ENCODE data around the gene ZNF544.
A peak's percentile ranks its signal among the peaks of the same experiment; 100 is the strongest.

The ZNF544 gene

GRCh38 chr19:58228585-58229254 lies at the start of gene ZNF544:
Gene ZNF544 (plus strand): TSS chr19:58228914. CDS start chr19:58244024, 15,110 bp downstream.
- in situ Hi-C loops (cut with MboI; ENCODE audit: low pct_unique_long_range_greater_than_20kb, low sequenced_read_pairs, unreplicated experiment): no loop called here
- DNase-seq (ENCODE audit: low spot score): peak; percentile 90
- TF ChIP-seq, protein P1, sequence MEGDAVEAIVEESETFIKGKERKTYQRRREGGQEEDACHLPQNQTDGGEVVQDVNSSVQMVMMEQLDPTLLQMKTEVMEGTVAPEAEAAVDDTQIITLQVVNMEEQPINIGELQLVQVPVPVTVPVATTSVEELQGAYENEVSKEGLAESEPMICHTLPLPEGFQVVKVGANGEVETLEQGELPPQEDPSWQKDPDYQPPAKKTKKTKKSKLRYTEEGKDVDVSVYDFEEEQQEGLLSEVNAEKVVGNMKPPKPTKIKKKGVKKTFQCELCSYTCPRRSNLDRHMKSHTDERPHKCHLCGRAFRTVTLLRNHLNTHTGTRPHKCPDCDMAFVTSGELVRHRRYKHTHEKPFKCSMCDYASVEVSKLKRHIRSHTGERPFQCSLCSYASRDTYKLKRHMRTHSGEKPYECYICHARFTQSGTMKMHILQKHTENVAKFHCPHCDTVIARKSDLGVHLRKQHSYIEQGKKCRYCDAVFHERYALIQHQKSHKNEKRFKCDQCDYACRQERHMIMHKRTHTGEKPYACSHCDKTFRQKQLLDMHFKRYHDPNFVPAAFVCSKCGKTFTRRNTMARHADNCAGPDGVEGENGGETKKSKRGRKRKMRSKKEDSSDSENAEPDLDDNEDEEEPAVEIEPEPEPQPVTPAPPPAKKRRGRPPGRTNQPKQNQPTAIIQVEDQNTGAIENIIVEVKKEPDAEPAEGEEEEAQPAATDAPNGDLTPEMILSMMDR (IDR thresholded peaks at IDR 0.05; ENCODE audit: extremely low read depth, insufficient read depth, missing control alignments): no peak

DNA sequence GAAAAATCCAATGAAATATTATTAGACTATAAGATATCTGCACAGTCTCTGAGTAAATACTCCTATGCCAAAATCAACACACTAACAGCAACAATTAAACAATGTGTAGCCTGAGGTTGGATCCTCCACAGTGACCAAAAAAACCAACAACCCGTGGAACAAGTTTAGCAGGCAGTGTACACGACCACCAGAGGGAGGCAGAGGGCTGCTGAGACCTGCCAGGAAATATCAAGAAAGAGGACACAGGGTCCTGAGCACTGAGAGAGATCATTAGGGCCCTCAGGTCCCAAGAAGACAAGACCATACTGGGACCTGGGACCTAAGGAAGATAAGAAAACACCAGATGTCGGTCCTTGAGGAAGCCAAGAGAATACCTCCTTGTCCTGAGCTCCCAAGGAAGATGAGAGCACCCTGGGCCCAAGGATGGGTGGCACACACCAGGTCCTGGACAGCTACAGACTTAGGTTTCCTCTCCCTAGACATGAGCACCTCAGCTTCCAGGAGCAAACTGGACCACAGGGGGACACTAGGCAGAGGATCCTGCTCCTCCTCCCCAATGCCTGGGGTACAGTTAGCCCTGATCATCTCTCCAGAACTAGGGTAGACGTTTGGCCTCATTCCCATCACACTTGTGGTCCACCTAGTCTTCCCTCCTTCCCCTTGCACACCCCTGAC lies 46.7 kb upstream of the ZNF544 start:
- in situ Hi-C loops (cut with MboI; ENCODE audit: low pct_unique_long_range_greater_than_20kb, low sequenced_read_pairs, unreplicated experiment): no loop called here
- TF ChIP-seq, protein P1 (IDR thresholded peaks at IDR 0.05; ENCODE audit: extremely low read depth, insufficient read depth, missing control alignments): peak; percentile 68
- DNase-seq (ENCODE audit: low spot score): no peak

GRCh38 chr19:58182577-58182988 lies 46.1 kb upstream of the ZNF544 start:
- DNase-seq (ENCODE audit: low spot score): peak; percentile 95
- in situ Hi-C loops (cut with MboI; ENCODE audit: low pct_unique_long_range_greater_than_20kb, low sequenced_read_pairs, unreplicated experiment): no loop called here
- TF ChIP-seq, protein P1 (IDR thresholded peaks at IDR 0.05; ENCODE audit: extremely low read depth, insufficient read depth, missing control alignments): no peak

DNA sequence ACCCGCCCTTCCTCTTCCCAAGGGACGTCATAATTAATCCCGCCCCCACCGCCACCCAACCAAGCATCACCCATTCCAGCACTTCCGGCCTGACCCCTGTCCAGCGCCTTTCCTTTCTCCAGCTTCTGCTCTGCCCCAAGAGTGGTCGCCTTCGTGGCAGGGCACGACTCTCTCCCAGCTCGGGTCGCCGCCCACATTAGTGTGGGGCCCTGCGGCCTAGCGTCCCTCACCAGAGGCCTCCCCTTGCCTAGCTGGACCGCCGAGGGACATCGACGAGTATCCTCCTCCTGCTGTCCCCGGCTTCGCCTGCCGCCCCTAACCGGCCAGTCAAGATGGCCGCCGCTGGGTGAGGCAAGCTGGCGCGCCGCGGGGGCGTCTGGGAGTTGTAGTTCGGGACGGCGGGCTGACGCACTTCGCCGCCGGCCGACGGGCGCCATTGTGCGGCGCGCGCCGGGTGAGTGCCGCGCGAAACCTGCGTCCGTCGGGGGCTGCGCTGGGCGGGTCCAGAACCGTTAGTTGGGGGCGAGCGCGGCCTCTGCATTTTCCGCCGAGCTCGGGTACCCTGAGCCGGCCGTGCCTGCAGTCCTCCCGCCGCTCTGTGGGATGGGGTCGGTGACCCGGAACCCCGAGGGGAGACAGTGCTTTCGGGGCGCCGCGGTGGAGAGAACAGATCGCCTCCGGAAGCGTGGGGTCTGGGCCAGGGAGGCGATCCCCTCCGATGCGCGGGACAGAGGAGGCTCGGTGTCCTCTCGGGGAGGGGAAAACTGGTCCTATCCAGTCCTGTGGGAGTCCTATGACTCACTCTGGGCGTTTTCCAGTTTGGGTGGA lies 45.5 kb upstream of the ZNF544 start, which contains the start of gene ZNF274:
Gene ZNF274 (plus strand): TSS at position 73 of the 828 bp plus-strand sequence. CDS start 905 bp downstream, outside the sequence.
- DNase-seq (ENCODE audit: low spot score): peak; percentile 96
- in situ Hi-C loops (cut with MboI; ENCODE audit: low pct_unique_long_range_greater_than_20kb, low sequenced_read_pairs, unreplicated experiment): no loop called here
- TF ChIP-seq, protein P1 (IDR thresholded peaks at IDR 0.05; ENCODE audit: extremely low read depth, insufficient read depth, missing control alignments): no peak

DNA sequence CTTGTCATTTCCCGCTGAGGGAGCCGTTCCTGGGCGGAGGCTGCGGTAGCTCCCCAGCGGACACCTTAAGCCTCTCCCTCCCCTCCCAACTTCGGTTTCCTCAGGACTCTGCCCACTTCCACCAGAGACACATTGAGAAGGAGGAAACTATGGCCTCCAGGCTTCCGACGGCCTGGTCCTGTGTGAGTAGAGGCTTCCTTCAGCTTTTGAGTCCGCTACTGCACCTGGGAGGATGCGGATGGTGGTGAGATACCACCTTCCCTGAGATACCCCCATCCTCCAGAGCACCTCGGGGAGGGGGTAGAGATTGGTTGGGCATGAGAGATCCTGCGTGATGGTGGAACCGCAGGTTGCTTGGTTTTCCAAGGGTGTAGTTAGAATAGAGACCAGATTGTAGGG lies 44.9 kb upstream of the ZNF544 start:
- no peak for DNase-seq (ENCODE audit: low spot score)
- in situ Hi-C loops (cut with MboI; ENCODE audit: low pct_unique_long_range_greater_than_20kb, low sequenced_read_pairs, unreplicated experiment): no loop called here

More for the DNA sequence above, 44.9 kb upstream of the ZNF544 start:
- TF ChIP-seq, protein P1 (IDR thresholded peaks at IDR 0.05; ENCODE audit: extremely low read depth, insufficient read depth, missing control alignments): no peak
